Neural cell (in vitro differentiated cells): ENCODE data around the gene VEPH1. TPM values are rescaled to one million over a fixed set of nuclear protein-coding genes. Genes with fewer than 3 reads are reported as not detected.

Experiments used
- H2AFZ ChIP-seq: fragments of 200-600, 300-800 bp; sonication (generic), shearing (Covaris generic); 2 replicates; pipeline ENCODE4 v1.6.0; 2014; ENCODE audit warnings: low read depth, mild to moderate bottlenecking, antibody characterized with exemption, low read length, moderate library complexity
- H3F3A ChIP-seq: fragments of 200-600 bp; shearing (Covaris generic); 2 replicates; pipeline ENCODE4 v1.6.1; 2016; ENCODE audit warnings: mild to moderate bottlenecking, moderate library complexity, mixed read lengths, antibody characterized with exemption, low read length; ENCODE audit not compliant: insufficient read depth, poor library complexity, severe bottlenecking
- H3K27ac ChIP-seq: fragments of 200-600, 300-800 bp; sonication (generic), shearing (Covaris generic); 2 replicates; pipeline ENCODE4 v1.5.1; 2014; ENCODE audit warnings: mild to moderate bottlenecking, low read length, moderate library complexity
- H3K27me3 ChIP-seq: fragments of 300-800, 200-600 bp; sonication (generic), shearing (Covaris generic); 2 replicates; pipeline ENCODE4 v1.6.0; 2014; ENCODE audit warnings: mild to moderate bottlenecking, low read depth, low read length, moderate library complexity; ENCODE audit not compliant: insufficient read depth
- H3K36me3 ChIP-seq: fragments of 300-800, 200-600 bp; sonication (generic), shearing (Covaris generic); 2 replicates; pipeline ENCODE4 v1.5.1; 2014; ENCODE audit warnings: mild to moderate bottlenecking, antibody characterized with exemption, low read length, moderate library complexity; ENCODE audit not compliant: insufficient read depth
- H3K4me2 ChIP-seq: fragments of 300-800, 200-600 bp; sonication (generic), shearing (Covaris generic); 2 replicates; pipeline ENCODE4 v1.6.0; 2014; ENCODE audit warnings: mild to moderate bottlenecking, low read length
- H3K4me3 ChIP-seq: fragments of 300-800, 200-600 bp; sonication (generic), shearing (Covaris generic); 2 replicates; pipeline ENCODE4 v1.5.1; 2014; ENCODE audit warnings: mild to moderate bottlenecking, low read length, moderate library complexity
- H3K79me2 ChIP-seq: fragments of 200-600 bp; shearing (Covaris generic); replicated peaks from 2 replicates; pipeline ENCODE4 v1.6.0; 2014; ENCODE audit warnings: mild to moderate bottlenecking, low read length, moderate library complexity; ENCODE audit not compliant: insufficient read depth
- H3K9ac ChIP-seq: fragments of 300-800, 200-600 bp; sonication (generic), shearing (Covaris generic); 2 replicates; pipeline ENCODE4 v1.6.1; 2016; ENCODE audit warnings: mild to moderate bottlenecking, low read length, mixed read lengths
- H3K9me2 ChIP-seq: fragments of 200-600 bp; shearing (Covaris generic); 2 replicates; pipeline ENCODE4 v1.6.1; 2016; ENCODE audit warnings: mild to moderate bottlenecking, low read length, mixed read lengths; ENCODE audit not compliant: insufficient read depth
- H3K9me3 ChIP-seq: fragments of 200-600, 300-800 bp; sonication (generic), shearing (Covaris generic); 2 replicates; pipeline ENCODE4 v1.6.1; 2016; ENCODE audit warnings: mild to moderate bottlenecking, mixed run types, low read length, moderate library complexity, mixed read lengths
- H4K20me1 ChIP-seq: fragments of 200-600 bp; shearing (Covaris generic); 2 replicates; pipeline ENCODE4 v1.6.1; 2016; ENCODE audit warnings: mild to moderate bottlenecking, mixed run types; ENCODE audit not compliant: insufficient read depth
- EP300 ChIP-seq: fragments of 450-650 bp; conservative IDR thresholded peaks from 2 replicates; pipeline ENCODE4 v1.6.1; 2014; ENCODE audit warnings: antibody characterized with exemption, mild to moderate bottlenecking, moderate library complexity; ENCODE audit not compliant: poor library complexity, severe bottlenecking
- EZH2 ChIP-seq: fragments of 200-600, 300-800 bp; shearing (Covaris generic), sonication (generic); IDR thresholded peaks from 2 replicates; pipeline ENCODE4 v1.6.1; 2014; ENCODE audit warnings: antibody characterized with exemption, low read length, borderline replicate concordance, mild to moderate bottlenecking; ENCODE audit not compliant: insufficient read depth, poor library complexity, severe bottlenecking
- MXI1 ChIP-seq: fragments of 450-650 bp; conservative IDR thresholded peaks from 2 replicates; pipeline ENCODE4 v1.6.1; 2014; ENCODE audit warnings: antibody characterized with exemption, mild to moderate bottlenecking; ENCODE audit not compliant: poor library complexity, severe bottlenecking
- POLR2AphosphoS5 ChIP-seq: IDR thresholded peaks from 2 replicates; pipeline ENCODE4 v1.6.1; 2012
- RAD21 ChIP-seq: fragments of 450-650 bp; conservative IDR thresholded peaks from 2 replicates; pipeline ENCODE4 v1.6.1; 2014; ENCODE audit warnings: antibody characterized with exemption, mild to moderate bottlenecking, moderate library complexity
- SMC3 ChIP-seq: fragments of 450-650 bp; conservative IDR thresholded peaks from 2 replicates; pipeline ENCODE4 v1.6.1; 2014; ENCODE audit warnings: antibody characterized with exemption, mild to moderate bottlenecking, moderate library complexity; ENCODE audit not compliant: poor library complexity
- TAF1 ChIP-seq: IDR thresholded peaks from 2 replicates; pipeline ENCODE4 v1.6.1; 2012; ENCODE audit warnings: low read depth
- polyA plus RNA-seq: library from polyadenylated mRNA; depleted of rRNA; stranded (reverse); fragments of >200 nt; gene quantifications from 2 replicates; pipeline ENCODE4 v1.2.3, GENCODE V29; 2014
- TF ChIP-seq, protein P1 (sequence below): fragments of 450-650 bp; IDR thresholded peaks from 2 replicates; pipeline ENCODE4 v1.5.1; 2014; ENCODE audit warnings: antibody characterized with exemption, mild to moderate bottlenecking, moderate library complexity; ENCODE audit not compliant: poor library complexity, severe bottlenecking
- TF ChIP-seq, protein P2 (sequence below): IDR thresholded peaks from 2 replicates; pipeline ENCODE4 v1.6.1; 2012; ENCODE audit warnings: borderline replicate concordance

Gene VEPH1
- polyA plus RNA-seq, 1 donor from 2014 or later = 0.89 TPM

DNA sequence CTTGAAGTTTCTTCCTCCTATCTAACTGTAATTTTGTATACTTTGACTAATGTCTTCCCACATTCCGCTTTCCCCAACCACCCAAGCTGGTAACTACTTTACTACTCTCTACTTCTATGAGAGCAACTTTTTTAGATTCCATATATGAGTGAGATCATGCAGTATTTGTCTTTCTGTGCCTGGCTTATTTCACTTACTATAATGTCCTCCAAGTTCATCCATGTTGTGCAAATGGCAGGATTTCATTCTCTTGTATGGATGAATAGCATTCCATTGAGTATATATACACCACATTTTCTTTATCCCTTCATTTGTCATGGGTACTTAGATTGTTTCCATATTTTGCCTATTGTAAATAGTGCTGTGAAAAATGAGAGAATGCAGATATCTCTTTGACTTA lies 264.8 kb downstream of the VEPH1 start:
- no peak for TF ChIP-seq RAD21
- TF ChIP-seq, protein P1, sequence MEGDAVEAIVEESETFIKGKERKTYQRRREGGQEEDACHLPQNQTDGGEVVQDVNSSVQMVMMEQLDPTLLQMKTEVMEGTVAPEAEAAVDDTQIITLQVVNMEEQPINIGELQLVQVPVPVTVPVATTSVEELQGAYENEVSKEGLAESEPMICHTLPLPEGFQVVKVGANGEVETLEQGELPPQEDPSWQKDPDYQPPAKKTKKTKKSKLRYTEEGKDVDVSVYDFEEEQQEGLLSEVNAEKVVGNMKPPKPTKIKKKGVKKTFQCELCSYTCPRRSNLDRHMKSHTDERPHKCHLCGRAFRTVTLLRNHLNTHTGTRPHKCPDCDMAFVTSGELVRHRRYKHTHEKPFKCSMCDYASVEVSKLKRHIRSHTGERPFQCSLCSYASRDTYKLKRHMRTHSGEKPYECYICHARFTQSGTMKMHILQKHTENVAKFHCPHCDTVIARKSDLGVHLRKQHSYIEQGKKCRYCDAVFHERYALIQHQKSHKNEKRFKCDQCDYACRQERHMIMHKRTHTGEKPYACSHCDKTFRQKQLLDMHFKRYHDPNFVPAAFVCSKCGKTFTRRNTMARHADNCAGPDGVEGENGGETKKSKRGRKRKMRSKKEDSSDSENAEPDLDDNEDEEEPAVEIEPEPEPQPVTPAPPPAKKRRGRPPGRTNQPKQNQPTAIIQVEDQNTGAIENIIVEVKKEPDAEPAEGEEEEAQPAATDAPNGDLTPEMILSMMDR = no peak
- TF ChIP-seq TAF1 = no peak
- TF ChIP-seq EZH2 = no peak
- TF ChIP-seq POLR2AphosphoS5 = no peak
- no peak for TF ChIP-seq SMC3
- no peak for TF ChIP-seq MXI1
- TF ChIP-seq, protein P2, sequence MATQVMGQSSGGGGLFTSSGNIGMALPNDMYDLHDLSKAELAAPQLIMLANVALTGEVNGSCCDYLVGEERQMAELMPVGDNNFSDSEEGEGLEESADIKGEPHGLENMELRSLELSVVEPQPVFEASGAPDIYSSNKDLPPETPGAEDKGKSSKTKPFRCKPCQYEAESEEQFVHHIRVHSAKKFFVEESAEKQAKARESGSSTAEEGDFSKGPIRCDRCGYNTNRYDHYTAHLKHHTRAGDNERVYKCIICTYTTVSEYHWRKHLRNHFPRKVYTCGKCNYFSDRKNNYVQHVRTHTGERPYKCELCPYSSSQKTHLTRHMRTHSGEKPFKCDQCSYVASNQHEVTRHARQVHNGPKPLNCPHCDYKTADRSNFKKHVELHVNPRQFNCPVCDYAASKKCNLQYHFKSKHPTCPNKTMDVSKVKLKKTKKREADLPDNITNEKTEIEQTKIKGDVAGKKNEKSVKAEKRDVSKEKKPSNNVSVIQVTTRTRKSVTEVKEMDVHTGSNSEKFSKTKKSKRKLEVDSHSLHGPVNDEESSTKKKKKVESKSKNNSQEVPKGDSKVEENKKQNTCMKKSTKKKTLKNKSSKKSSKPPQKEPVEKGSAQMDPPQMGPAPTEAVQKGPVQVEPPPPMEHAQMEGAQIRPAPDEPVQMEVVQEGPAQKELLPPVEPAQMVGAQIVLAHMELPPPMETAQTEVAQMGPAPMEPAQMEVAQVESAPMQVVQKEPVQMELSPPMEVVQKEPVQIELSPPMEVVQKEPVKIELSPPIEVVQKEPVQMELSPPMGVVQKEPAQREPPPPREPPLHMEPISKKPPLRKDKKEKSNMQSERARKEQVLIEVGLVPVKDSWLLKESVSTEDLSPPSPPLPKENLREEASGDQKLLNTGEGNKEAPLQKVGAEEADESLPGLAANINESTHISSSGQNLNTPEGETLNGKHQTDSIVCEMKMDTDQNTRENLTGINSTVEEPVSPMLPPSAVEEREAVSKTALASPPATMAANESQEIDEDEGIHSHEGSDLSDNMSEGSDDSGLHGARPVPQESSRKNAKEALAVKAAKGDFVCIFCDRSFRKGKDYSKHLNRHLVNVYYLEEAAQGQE = no peak
- TF ChIP-seq EP300 = no peak
- no peak overlapping the region for H3K9ac ChIP-seq
- no peaks in the 10 kb centered on the region for H3K9me2 ChIP-seq
- no peak overlapping the region for H3K4me3 ChIP-seq
- no peak overlapping the region for H3K4me2 ChIP-seq
- H3K79me2 ChIP-seq = no peaks in the 10 kb centered on the region
- H3K9me3 ChIP-seq = no peaks in the 10 kb centered on the region
- H3K27ac ChIP-seq = no peak overlapping the region
- H2AFZ ChIP-seq = no peak overlapping the region
- no peaks in the 10 kb centered on the region for H3F3A ChIP-seq
- H3K36me3 ChIP-seq = no peaks in the 10 kb centered on the region
- H3K27me3 ChIP-seq = no peaks in the 10 kb centered on the region
- no peaks in the 10 kb centered on the region for H4K20me1 ChIP-seq

DNA sequence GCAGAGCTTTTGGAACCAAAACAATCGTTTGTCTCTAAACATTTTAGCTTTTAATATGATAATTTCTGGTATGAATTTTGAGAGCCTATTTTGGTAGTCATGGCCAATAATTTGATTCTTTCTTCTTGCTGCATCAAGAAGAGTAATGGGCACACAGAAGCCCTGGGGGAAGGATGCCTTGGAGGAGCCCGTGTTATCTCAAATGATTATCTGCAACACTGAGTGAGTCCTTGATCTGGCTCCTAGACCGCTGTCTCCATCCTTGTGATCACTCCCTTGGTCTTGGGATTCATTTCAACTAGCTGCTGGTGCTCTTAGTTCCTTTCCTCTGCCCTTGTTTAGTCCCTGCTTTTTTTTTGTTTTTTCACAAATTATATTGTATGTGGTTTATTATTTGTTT lies 265.3 kb downstream of the VEPH1 start:
- Histone ChIP-seq H3K36me3 (no peaks in the 10 kb centered on the region), H3K4me2 (no peak overlapping the region), H3K79me2 (no peaks in the 10 kb centered on the region), H3F3A (no peaks in the 10 kb centered on the region), H2AFZ (no peak overlapping the region), H3K9me3 (no peaks in the 10 kb centered on the region), H3K27me3 (no peaks in the 10 kb centered on the region), H3K9ac (no peak overlapping the region), H3K27ac (no peak overlapping the region), H3K4me3 (no peak overlapping the region), H3K9me2 (no peaks in the 10 kb centered on the region), H4K20me1 (no peaks in the 10 kb centered on the region)
- TF ChIP-seq EZH2 = no peak
- TF ChIP-seq, protein P1 = no peak
- TF ChIP-seq RAD21 = no peak
- TF ChIP-seq SMC3 = no peak
- TF ChIP-seq TAF1 = no peak
- TF ChIP-seq POLR2AphosphoS5 = no peak
- no peak for TF ChIP-seq EP300
- no peak for TF ChIP-seq MXI1
- TF ChIP-seq, protein P2 = no peak
